HCT116 (cell line): ENCODE measurements around the gene SPESP1. TPM values are rescaled to one million over a fixed set of nuclear protein-coding genes. Genes with fewer than 3 reads are reported as not detected.

Experiments used
- ATAC-seq: fragments of 200-7000 bp; cut with Tn5 transposase; 2 replicates; pipeline ENCODE4 v1.9.1; 2020; ENCODE audit warnings: mild to moderate bottlenecking, moderate library complexity
- BruUV-seq: library from RNA; stranded (reverse); fragments of 400-500 nt; replicated peaks from 2 replicates; lab custom pipeline; 2021; lab: Mats Ljungman, UMichigan
- CTCF ChIA-PET: fragments of 300-600 bp; sonication (Branson Sonifier 250); formaldehyde crosslinking; loops from one replicate; lab custom pipeline; 2021; ENCODE audit warnings: antibody characterized with exemption; lab: Charles Lee
- POLR2A ChIA-PET: fragments of 300-600, 350-600 bp; sonication (Branson Sonifier 250); formaldehyde crosslinking; loops from one replicate; lab custom pipeline; 2021; ENCODE audit warnings: antibody characterized with exemption; lab: Charles Lee
- RAD21 ChIA-PET, 2 experiments: fragments of 300-600 bp; sonication (Branson Sonifier 250); formaldehyde crosslinking; loops; one replicate each; lab custom pipeline; 2023; ENCODE audit warnings: low total read pairs in 2 of 2; ENCODE audit not compliant: uncharacterized antibody in 2 of 2, unreplicated experiment in 2 of 2, low non-redundant PET in 1 of 2; lab: Charles Lee
- DNase-seq: peaks from one replicate; pipeline ENCODE4 v3.0.0-alpha.2; 2010; ENCODE audit warnings: low read depth, low spot score
- H2AFZ ChIP-seq: fragments of 200-600 bp; shearing (Covaris generic), sonication (generic); 2 replicates; pipeline ENCODE4 v1.6.1; 2017; ENCODE audit warnings: low read depth, mixed run types, mixed read lengths, antibody characterized with exemption, low read length; ENCODE audit not compliant: poor library complexity, severe bottlenecking
- H3K27ac ChIP-seq: 2 replicates; pipeline ENCODE4 v1.5.1; 2012; ENCODE audit warnings: low read depth, low read length
- H3K27me3 ChIP-seq: fragments of 200-600 bp; sonication (generic); 2 replicates; pipeline ENCODE4 v1.6.1; 2016; ENCODE audit warnings: mixed run types, low read length, mixed read lengths; ENCODE audit not compliant: insufficient read depth
- H3K36me3 ChIP-seq, 2 experiments: fragments of 200-500 bp in 1 of 2; fragments of 200-600 bp in 1 of 2; sonication (Bioruptor generic) in 1 of 2; sonication (generic) in 1 of 2; 2 replicates each; pipeline versions ENCODE4 v1.5.1 to v1.6.1; 2014 to 2016; ENCODE audit warnings: low read length in 2 of 2, inconsistent platforms in 1 of 2, mixed read lengths in 1 of 2, mixed run types in 1 of 2; ENCODE audit not compliant: insufficient read depth in 2 of 2, control insufficient read depth in 1 of 2
- H3K4me1 ChIP-seq, 2 experiments: fragments of 200-600 bp in 1 of 2; sonication (generic) in 1 of 2; 2 replicates each; pipeline versions ENCODE4 v1.5.1 to v1.6.1; 2012 to 2017; ENCODE audit warnings: low read length in 2 of 2, inconsistent platforms in 1 of 2, mild to moderate bottlenecking in 1 of 2, mixed read lengths in 1 of 2, mixed run types in 1 of 2, moderate library complexity in 1 of 2; ENCODE audit not compliant: insufficient read depth in 2 of 2, control insufficient read depth in 1 of 2
- H3K4me2 ChIP-seq: fragments of 200-600 bp; sonication (generic); 2 replicates; pipeline ENCODE4 v1.6.1; 2017; ENCODE audit warnings: mixed run types, low read length, mixed read lengths
- H3K4me3 ChIP-seq, 2 experiments: fragments of 200-600 bp in 1 of 2; sonication (generic) in 1 of 2; replicated peaks in 1 of 2; 2 replicates each; pipeline ENCODE4 v1.5.1; 2011 to 2016; ENCODE audit warnings: low read length in 2 of 2, control low read depth in 1 of 2, low read depth in 1 of 2, mild to moderate bottlenecking in 1 of 2, mixed read lengths in 1 of 2, mixed run types in 1 of 2
- H3K79me2 ChIP-seq: fragments of 200-600 bp; sonication (generic); 2 replicates; pipeline ENCODE4 v1.6.1; 2017; ENCODE audit warnings: mild to moderate bottlenecking, mixed run types, low read length, moderate library complexity, mixed read lengths; ENCODE audit not compliant: insufficient read depth
- H3K9ac ChIP-seq: fragments of 200-600 bp; sonication (generic); 2 replicates; pipeline ENCODE4 v1.6.1; 2016; ENCODE audit warnings: low read length, mixed read lengths
- H3K9me2 ChIP-seq: fragments of 200-600 bp; sonication (generic), shearing (Covaris generic); 2 replicates; pipeline ENCODE4 v1.6.1; 2017; ENCODE audit warnings: mixed run types, mild to moderate bottlenecking, moderate library complexity; ENCODE audit not compliant: insufficient read depth
- H3K9me3 ChIP-seq, 2 experiments: fragments of 200-500 bp in 1 of 2; fragments of 200-600 bp in 1 of 2; sonication (Bioruptor generic) in 1 of 2; sonication (generic) in 1 of 2; 2 replicates each; pipeline ENCODE4 v1.6.1; 2014 to 2017; ENCODE audit warnings: low read length in 2 of 2, mixed read lengths in 2 of 2, inconsistent platforms in 1 of 2, low read depth in 1 of 2, mild to moderate bottlenecking in 1 of 2, mixed run types in 1 of 2, moderate library complexity in 1 of 2; ENCODE audit not compliant: control insufficient read depth in 1 of 2, insufficient read depth in 1 of 2
- H4K20me1 ChIP-seq: fragments of 200-600 bp; sonication (generic), shearing (Covaris generic); 2 replicates; pipeline ENCODE4 v1.6.1; 2017; ENCODE audit warnings: mixed run types, mild to moderate bottlenecking, moderate library complexity; ENCODE audit not compliant: insufficient read depth
- CBX3 ChIP-seq: IDR thresholded peaks from 2 replicates; pipeline ENCODE4 v1.6.1; 2012; ENCODE audit warnings: low read depth
- CEBPB ChIP-seq: IDR thresholded peaks from 2 replicates; pipeline ENCODE4 v1.6.1; 2012; ENCODE audit warnings: low read depth
- EGR1 ChIP-seq: IDR thresholded peaks from 2 replicates; pipeline ENCODE4 v1.6.1; 2012; ENCODE audit warnings: low read depth
- ELF1 ChIP-seq: IDR thresholded peaks from 2 replicates; pipeline ENCODE4 v1.6.1; 2012; ENCODE audit warnings: low read depth, borderline replicate concordance
- EZH2 ChIP-seq: fragments of 200-600 bp; sonication (generic); IDR thresholded peaks from 2 replicates; pipeline ENCODE4 v1.6.1; 2017; ENCODE audit warnings: antibody characterized with exemption, mixed run types
- EZH2phosphoT487 ChIP-seq: fragments of 200-600 bp; IDR thresholded peaks from 2 replicates; pipeline ENCODE4 v1.6.1; 2018; ENCODE audit warnings: antibody characterized with exemption, borderline replicate concordance
- FOSL1 ChIP-seq: IDR thresholded peaks from 2 replicates; pipeline ENCODE4 v1.6.1; 2012; ENCODE audit warnings: low read depth
- JUND ChIP-seq: IDR thresholded peaks from 2 replicates; pipeline ENCODE4 v1.6.1; 2012
- POLR2A ChIP-seq: IDR thresholded peaks from 2 replicates; pipeline ENCODE4 v1.7.0; 2011; ENCODE audit warnings: borderline replicate concordance; ENCODE audit not compliant: insufficient read depth, insufficient read length; ENCODE audit errors: extremely low read depth
- POLR2AphosphoS5 ChIP-seq: IDR thresholded peaks from 2 replicates; pipeline ENCODE4 v1.6.1; 2011; ENCODE audit warnings: mild to moderate bottlenecking, low read depth, low read length, moderate library complexity
- RAD21 ChIP-seq: IDR thresholded peaks from 2 replicates; pipeline ENCODE4 v1.6.1; 2012; ENCODE audit warnings: low read depth, mild to moderate bottlenecking
- SIN3A ChIP-seq: IDR thresholded peaks from 2 replicates; pipeline ENCODE4 v1.6.1; 2012; ENCODE audit warnings: low read depth
- SRF ChIP-seq: IDR thresholded peaks from 2 replicates; pipeline ENCODE4 v1.6.1; 2012; ENCODE audit warnings: low read depth
- TCF7L2 ChIP-seq: IDR thresholded peaks from 2 replicates; pipeline ENCODE4 v1.7.0; 2011; ENCODE audit warnings: borderline replicate concordance, inconsistent platforms; ENCODE audit not compliant: insufficient read depth, insufficient read length; ENCODE audit errors: extremely low read depth
- YY1 ChIP-seq: IDR thresholded peaks from 2 replicates; pipeline ENCODE4 v1.6.1; 2011; ENCODE audit warnings: low read length, low read depth, moderate library complexity, mild to moderate bottlenecking; ENCODE audit not compliant: insufficient replicate concordance; ENCODE audit errors: extremely low read depth
- ZFX ChIP-seq: fragments of 450-650 bp; IDR thresholded peaks from 2 replicates; pipeline ENCODE4 v1.6.1; 2017
- ZNF274 ChIP-seq: fragments of 200-500 bp; sonication (Bioruptor generic); IDR thresholded peaks from 2 replicates; pipeline ENCODE4 v1.6.1; 2014; ENCODE audit warnings: mild to moderate bottlenecking, low read depth, low read length, inconsistent platforms
- intact Hi-C: fragments of 100-400 bp; cut with micrococcal nuclease; formaldehyde crosslinking; loops from 2 replicates; pipeline ENCODE4 v1.10.0; 2022
- total RNA-seq: library from RNA; stranded (reverse); gene quantifications from one replicate; pipeline ENCODE4 v1.2.1, GENCODE V29; 2021; ENCODE audit not compliant: unreplicated experiment
- TF ChIP-seq, protein P1 (sequence below): IDR thresholded peaks from 2 replicates; pipeline ENCODE4 v1.6.1; 2012
- TF ChIP-seq, protein P2 (sequence below), 3 experiments: fragments of 200-600 bp in 1 of 3; sonication (generic) in 1 of 3; IDR thresholded peaks in 2 of 3; conservative IDR thresholded peaks in 1 of 3; 2 replicates each; pipeline ENCODE4 v1.5.1; 2012 to 2017; ENCODE audit warnings: low read depth in 2 of 3, low read length in 2 of 3, antibody characterized with exemption in 1 of 3, borderline replicate concordance in 1 of 3, control low read depth in 1 of 3, mild to moderate bottlenecking in 1 of 3, mixed read lengths in 1 of 3, mixed run types in 1 of 3, moderate library complexity in 1 of 3; ENCODE audit not compliant: insufficient read depth in 1 of 3
- TF ChIP-seq, protein P3 (sequence below): IDR thresholded peaks from 2 replicates; pipeline ENCODE4 v1.6.1; 2012
- TF ChIP-seq, protein P4 (sequence below): IDR thresholded peaks from 2 replicates; pipeline ENCODE4 v1.6.1; 2011; ENCODE audit warnings: mild to moderate bottlenecking, low read length, moderate library complexity; ENCODE audit not compliant: insufficient replicate concordance; ENCODE audit errors: extremely low read depth

SPESP1 gene
- total RNA-seq, 1 experiment from 2014 or later: not detected

DNA sequence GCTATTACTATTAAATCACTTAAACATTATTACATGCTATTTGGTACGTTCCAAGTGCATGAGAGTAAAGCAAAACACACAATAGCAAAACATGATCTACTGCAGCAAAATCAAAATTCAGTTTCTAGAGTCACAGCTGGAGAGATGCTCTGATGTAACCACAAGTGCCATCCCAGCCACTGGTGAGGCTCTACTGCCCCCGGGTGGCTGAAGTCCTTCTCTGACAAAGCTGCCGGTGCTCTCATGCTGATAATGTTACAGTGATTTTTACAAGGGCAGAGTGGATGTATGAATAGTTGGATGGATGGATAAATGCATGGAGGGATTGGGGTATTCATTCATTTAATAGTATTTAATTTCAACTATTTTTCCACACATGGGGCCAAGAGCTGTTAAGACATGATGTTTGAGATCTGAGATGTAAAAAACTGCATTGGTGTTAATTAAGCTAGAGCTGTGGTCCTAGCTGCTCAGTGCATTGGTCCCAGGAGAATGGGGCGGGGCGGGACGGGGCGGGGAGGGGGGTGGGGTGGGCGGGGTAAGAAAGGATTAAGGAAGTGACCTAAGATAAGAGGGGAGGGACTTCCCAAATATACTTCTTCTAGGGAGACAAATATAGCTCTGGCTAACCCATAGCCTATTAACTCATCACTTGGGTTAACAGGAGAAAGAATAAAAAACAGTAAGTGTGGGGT, 5.3 kb upstream of the SPESP1 start:
- POLR2A ChIA-PET: interaction anchor here (0.7 to 1.3 kb wide), 4 partner anchors 49 to 672 kb away, joined by 3 read pairs; no protein-coding TSS in a partner anchor

More for the DNA sequence above, 5.3 kb upstream of the SPESP1 start:
- Histone ChIP-seq H4K20me1 (no peaks in the 10 kb centered on the region), H3K79me2 (no peaks in the 10 kb centered on the region), H3K27ac (no peak overlapping the region), H3K27me3 (no peaks in the 10 kb centered on the region), H2AFZ (no peak overlapping the region), H3K4me3 (peak overlapping the region; percentile 16 to 19; a peak in 1 of 4 replicates), H3K4me1 (peaks cover 3 to 4% of the 10 kb centered on the region in 2 experiments; a peak in 1 of 4 replicates), H3K4me2 (peak overlapping the region; percentile 53), H3K9me3 (no peaks in the 10 kb centered on the region), H3K9me2 (no peaks in the 10 kb centered on the region), H3K9ac (no peak overlapping the region), H3K36me3 (no peaks in the 10 kb centered on the region)
- intact Hi-C loops: loop anchor here (1.0 to 5.0 kb wide), 3 partner anchors 195 to 371 kb away; no protein-coding TSS in a partner anchor
- ATAC-seq (peak; percentile 96), DNase-seq (peak; percentile 66)
- CTCF ChIA-PET: interaction anchor here (0.7 to 3.7 kb wide), 43 partner anchors 9 to 1601 kb away, joined by 3 to 55 read pairs (median 4); no protein-coding TSS in a partner anchor
- TF ChIP-seq SIN3A (no peak), EZH2phosphoT487 (no peak), ZNF274 (no peak), RAD21 (peak; percentile 94), CBX3 (no peak), EGR1 (no peak), ELF1 (no peak), ZFX (no peak), JUND (no peak), TCF7L2 (no peak), FOSL1 (no peak), EZH2 (no peak), POLR2A (no peak), CEBPB (0 out of 2 replicates have a peak, but pooled peaks have one; percentile 30), POLR2AphosphoS5 (no peak), SRF (no peak), YY1 (no peak)
- TF ChIP-seq, protein P1, sequence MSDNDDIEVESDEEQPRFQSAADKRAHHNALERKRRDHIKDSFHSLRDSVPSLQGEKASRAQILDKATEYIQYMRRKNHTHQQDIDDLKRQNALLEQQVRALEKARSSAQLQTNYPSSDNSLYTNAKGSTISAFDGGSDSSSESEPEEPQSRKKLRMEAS: no peak
- TF ChIP-seq, protein P2, sequence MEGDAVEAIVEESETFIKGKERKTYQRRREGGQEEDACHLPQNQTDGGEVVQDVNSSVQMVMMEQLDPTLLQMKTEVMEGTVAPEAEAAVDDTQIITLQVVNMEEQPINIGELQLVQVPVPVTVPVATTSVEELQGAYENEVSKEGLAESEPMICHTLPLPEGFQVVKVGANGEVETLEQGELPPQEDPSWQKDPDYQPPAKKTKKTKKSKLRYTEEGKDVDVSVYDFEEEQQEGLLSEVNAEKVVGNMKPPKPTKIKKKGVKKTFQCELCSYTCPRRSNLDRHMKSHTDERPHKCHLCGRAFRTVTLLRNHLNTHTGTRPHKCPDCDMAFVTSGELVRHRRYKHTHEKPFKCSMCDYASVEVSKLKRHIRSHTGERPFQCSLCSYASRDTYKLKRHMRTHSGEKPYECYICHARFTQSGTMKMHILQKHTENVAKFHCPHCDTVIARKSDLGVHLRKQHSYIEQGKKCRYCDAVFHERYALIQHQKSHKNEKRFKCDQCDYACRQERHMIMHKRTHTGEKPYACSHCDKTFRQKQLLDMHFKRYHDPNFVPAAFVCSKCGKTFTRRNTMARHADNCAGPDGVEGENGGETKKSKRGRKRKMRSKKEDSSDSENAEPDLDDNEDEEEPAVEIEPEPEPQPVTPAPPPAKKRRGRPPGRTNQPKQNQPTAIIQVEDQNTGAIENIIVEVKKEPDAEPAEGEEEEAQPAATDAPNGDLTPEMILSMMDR (IDR thresholded peaks at IDR 0.05 in 2 of 3, conservative IDR thresholded peaks at IDR 0.05 in 1 of 3; ENCODE audit: borderline replicate concordance in 1 of 3, insufficient read depth in 1 of 3, low read depth in 2 of 3, low read length in 2 of 3): peak; percentile 80 to 96 (median 91)
- TF ChIP-seq, protein P3, sequence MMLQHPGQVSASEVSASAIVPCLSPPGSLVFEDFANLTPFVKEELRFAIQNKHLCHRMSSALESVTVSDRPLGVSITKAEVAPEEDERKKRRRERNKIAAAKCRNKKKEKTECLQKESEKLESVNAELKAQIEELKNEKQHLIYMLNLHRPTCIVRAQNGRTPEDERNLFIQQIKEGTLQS: no peak
- TF ChIP-seq, protein P4, sequence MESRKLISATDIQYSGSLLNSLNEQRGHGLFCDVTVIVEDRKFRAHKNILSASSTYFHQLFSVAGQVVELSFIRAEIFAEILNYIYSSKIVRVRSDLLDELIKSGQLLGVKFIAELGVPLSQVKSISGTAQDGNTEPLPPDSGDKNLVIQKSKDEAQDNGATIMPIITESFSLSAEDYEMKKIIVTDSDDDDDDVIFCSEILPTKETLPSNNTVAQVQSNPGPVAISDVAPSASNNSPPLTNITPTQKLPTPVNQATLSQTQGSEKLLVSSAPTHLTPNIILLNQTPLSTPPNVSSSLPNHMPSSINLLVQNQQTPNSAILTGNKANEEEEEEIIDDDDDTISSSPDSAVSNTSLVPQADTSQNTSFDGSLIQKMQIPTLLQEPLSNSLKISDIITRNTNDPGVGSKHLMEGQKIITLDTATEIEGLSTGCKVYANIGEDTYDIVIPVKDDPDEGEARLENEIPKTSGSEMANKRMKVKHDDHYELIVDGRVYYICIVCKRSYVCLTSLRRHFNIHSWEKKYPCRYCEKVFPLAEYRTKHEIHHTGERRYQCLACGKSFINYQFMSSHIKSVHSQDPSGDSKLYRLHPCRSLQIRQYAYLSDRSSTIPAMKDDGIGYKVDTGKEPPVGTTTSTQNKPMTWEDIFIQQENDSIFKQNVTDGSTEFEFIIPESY: no peak
- no TSS peak for BruUV-seq
- RAD21 ChIA-PET: interaction anchor here (0.8 to 1.8 kb wide), 12 partner anchors 42 to 672 kb away, joined by 3 to 12 read pairs (median 5); no protein-coding TSS in a partner anchor
